GM12872 (cell line): Measurements from ENCODE around the gene SLC5A6.

Experiments used
- TF ChIP-seq, protein P1 (sequence below): IDR thresholded peaks from 3 replicates; pipeline ENCODE4 v1.5.1; 2011; ENCODE audit warnings: low read depth, mild to moderate bottlenecking, low read length, moderate library complexity; ENCODE audit not compliant: insufficient read depth

Gene SLC5A6

DNA sequence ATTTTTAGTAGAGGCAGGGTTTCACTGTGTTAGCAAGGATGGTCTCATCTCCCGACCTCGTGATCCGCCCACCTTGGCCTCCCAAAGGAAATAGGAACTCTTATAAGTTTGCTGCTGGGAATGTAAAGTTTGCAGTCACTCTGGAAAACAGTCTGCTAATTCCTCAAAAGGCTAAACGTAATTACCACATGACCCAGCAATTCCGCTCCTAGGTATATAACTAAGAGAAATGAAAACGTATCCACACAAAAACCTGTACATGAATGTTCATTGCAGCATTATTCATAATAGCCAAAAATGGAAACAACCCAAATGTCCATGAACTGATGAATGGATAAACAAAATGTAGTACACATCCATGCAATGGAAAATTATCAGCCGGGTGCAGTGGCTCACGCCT is 22.1 kb downstream of the SLC5A6 start:
- TF ChIP-seq, protein P1, sequence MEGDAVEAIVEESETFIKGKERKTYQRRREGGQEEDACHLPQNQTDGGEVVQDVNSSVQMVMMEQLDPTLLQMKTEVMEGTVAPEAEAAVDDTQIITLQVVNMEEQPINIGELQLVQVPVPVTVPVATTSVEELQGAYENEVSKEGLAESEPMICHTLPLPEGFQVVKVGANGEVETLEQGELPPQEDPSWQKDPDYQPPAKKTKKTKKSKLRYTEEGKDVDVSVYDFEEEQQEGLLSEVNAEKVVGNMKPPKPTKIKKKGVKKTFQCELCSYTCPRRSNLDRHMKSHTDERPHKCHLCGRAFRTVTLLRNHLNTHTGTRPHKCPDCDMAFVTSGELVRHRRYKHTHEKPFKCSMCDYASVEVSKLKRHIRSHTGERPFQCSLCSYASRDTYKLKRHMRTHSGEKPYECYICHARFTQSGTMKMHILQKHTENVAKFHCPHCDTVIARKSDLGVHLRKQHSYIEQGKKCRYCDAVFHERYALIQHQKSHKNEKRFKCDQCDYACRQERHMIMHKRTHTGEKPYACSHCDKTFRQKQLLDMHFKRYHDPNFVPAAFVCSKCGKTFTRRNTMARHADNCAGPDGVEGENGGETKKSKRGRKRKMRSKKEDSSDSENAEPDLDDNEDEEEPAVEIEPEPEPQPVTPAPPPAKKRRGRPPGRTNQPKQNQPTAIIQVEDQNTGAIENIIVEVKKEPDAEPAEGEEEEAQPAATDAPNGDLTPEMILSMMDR, result no peak

- TF ChIP-seq, protein P1, result no peak
These were observed 25.3 kb downstream of the SLC5A6 start for GRCh38 chr2:27186613-27187345.

DNA sequence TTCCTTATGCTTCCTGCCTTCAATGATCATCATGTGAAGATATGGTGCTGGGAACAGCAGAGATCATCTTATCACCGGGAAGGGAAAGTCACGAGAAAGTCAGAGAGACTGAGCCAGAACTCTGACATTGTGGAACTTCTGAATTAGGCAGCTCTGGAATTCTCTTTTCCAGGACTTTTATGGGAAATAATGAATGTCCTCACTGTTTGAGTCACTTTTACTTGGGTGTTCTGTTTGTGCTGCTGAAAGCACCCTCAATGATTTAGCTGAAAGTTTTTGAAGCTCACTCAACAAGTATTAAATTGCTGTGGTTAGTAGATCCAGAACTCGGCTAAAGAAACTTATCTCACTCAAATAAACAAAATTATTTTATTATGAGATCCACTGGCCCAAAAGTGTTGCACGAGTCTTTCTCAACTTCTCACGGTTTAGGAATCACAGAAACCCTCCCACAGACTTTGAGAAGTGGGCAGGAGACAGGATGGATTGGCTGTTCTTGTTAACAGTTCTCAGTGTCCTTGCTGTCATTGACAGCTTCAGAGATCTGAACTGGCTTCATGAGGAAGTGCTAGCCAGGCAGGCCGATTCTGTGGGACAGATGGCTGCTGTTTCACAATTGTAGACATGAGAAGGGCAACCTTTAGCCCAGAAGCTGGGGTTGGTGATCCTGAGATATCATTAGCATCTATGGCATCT is 26.6 kb downstream of the SLC5A6 start:
- TF ChIP-seq, protein P1, result no peak

- TF ChIP-seq, protein P1, result no peak
These were observed 28.0 kb downstream of the SLC5A6 start for GRCh38 chr2:27184115-27184514.

GRCh38 chr2:27182346-27182745 is 29.7 kb downstream of the SLC5A6 start:
- TF ChIP-seq, protein P1, result no peak

GRCh38 chr2:27179344-27180000 is 32.6 kb downstream of the SLC5A6 start:
- TF ChIP-seq, protein P1, result no peak

- TF ChIP-seq, protein P1, result no peak
These were observed 33.6 kb downstream of the SLC5A6 start for GRCh38 chr2:27178469-27178868.
